Measurements from ENCODE around the gene NECAB2.
A peak's percentile ranks its signal among the peaks of the same experiment; 100 is the strongest.

Gene NECAB2

DNA sequence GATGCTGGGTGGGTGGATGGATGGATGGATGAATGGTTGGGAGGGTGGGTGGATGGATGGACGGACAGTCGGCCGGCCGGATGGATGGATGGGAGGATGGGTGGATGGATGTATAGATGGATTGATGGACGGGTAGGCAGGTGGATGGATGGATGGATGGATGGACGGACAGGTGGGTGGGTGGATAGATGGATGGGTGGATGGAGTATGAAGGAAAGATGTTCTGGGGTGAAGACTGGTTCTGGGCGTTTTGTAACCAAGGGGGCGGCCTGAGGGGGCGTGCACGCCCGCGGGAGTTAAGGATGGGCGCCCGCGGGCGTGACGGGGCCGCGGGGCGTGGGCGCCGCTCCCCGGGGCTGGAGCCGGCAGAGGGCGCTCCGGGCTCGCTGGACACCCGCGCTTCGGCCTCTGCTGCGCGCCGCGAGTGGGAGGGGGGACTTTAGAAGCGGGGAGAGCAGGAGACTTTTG, at the start of gene NECAB2:
Gene NECAB2, plus strand, starts transcription at position 407 of the 468 bp plus-strand sequence. CDS start 405 bp downstream, outside the sequence.
- peak; percentile 58 for TF ChIP-seq CTCF (IDR thresholded peaks at IDR 0.05; ENCODE audit: insufficient read depth, low read length, missing control alignments)
- DNase-seq (ENCODE audit: low read depth, low spot score): no peak
- ChIA-PET POLR2A (no interaction called here), CTCF (no interaction called here)
- H3K4me3 ChIP-seq (ENCODE audit: low read depth, low read length): peak within 1 kb of the TSS; percentile 42

DNA sequence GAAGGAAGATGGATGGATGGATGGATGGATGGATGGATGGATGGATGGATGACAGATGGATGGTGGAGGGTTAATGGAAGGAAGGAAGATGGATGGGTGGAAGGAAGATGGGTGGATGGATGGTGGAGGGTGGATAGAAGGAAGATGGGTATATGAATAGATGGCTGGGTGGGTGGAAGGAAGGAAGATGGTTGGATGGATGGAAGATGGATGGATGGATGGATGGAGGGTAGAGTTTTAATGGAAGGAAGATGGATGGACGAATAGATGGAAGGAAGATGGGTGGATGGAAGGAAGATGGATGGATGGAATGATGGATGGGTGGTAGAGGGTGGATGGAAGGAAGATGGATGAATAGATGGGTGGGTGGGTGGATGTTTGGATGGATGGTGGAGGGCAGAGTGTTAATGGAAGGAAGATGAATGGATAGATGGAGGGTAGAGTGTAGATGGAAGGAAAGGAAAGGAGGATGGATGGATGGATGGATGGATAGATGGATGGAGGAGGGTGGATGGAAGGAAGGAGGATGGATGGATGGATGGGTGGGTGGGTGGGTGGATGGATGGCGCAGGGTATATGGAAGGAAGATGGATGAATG, 47.1 kb upstream of the NECAB2 start:
- TF ChIP-seq CTCF (IDR thresholded peaks at IDR 0.05; ENCODE audit: insufficient read depth, low read length, missing control alignments): no peak
- POLR2A ChIA-PET: no interaction called here
- CTCF ChIA-PET: interaction anchor here (15.1 kb wide), 1 partner anchor 146 kb away, joined by 175 read pairs; no protein-coding TSS in a partner anchor
- no peak for DNase-seq (ENCODE audit: low read depth, low spot score)
- H3K4me3 ChIP-seq (ENCODE audit: low read depth, low read length): no peak overlapping the region

DNA sequence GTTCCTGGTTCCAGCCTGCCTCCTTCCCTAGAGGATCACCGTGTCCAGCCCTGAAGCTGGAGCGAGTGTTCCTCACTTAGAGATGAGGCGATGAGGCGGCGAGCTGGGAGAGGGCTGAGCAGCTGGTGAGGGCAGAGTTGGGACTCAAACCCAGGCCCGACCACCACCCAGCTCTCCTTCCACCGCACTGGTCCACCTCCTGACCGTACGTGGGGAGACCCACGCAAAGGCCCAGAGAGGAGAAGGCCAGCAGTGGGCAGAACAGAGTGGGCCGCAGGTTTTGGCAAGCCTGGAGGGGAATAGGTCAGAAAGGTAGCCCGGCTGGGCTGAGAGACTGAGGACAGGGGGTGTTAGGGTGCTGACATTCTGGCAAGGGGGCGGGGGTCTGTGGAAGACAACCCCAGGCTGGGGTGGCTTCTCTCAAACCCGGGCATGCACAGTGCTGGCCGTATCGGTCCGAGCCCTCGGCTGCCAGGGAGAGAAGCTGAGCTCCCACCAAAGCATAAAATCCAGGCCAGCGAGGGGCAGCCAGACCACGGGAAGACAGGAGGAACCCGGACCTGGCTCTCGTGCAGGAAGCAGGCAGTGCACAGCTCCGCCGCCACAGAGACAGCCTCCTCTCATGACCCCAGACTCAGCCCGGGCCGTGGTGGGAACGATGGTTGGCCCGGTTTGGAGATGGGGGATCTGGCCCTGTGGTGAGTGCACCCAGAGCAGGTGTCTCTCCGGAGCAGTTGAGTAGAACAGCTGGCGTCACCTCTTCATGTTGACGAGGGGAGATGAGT, 44.3 kb upstream of the NECAB2 start:
- CTCF ChIA-PET: interaction anchor here (1.2 to 15.1 kb wide), 6 partner anchors 10 to 143 kb away, joined by 3 to 175 read pairs (median 7); partner anchors contain the start of gene OSGIN1
- POLR2A ChIA-PET: no interaction called here
- no peak for TF ChIP-seq CTCF (IDR thresholded peaks at IDR 0.05; ENCODE audit: insufficient read depth, low read length, missing control alignments)
- no peak for DNase-seq (ENCODE audit: low read depth, low spot score)
- H3K4me3 ChIP-seq (ENCODE audit: low read depth, low read length): no peak overlapping the region

DNA sequence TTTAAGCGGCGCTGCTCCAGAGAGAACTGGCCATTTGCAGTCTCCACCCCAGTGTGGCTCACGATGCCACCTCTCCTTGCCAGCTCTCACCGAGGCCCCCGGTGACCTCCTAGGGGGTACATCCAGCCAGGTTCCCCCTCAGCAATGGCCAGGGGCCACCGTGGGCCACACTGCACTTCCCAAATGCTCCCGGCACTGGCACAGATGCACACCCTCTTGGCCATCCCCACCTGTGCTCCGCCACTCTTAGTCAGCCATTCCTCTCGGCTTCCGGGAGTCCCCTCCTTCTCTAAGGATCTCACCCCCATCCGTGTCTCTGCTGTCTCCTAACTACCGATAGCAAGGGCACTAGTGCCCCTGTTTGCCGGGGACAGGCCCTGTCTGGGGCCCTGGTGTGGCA, 43.4 kb upstream of the NECAB2 start:
- H3K4me3 ChIP-seq (ENCODE audit: low read depth, low read length): no peak overlapping the region
- ChIA-PET CTCF (interaction anchor here (1.2 to 15.1 kb wide), 7 partner anchors 9 to 142 kb away, joined by 4 to 175 read pairs (median 7); partner anchors contain the start of genes OSGIN1 and SLC38A8), POLR2A (no interaction called here)
- TF ChIP-seq CTCF (IDR thresholded peaks at IDR 0.05; ENCODE audit: insufficient read depth, low read length, missing control alignments): no peak
- no peak for DNase-seq (ENCODE audit: low read depth, low spot score)

GRCh38 chr16:83925095-83925905, 42.7 kb upstream of the NECAB2 start:
- TF ChIP-seq CTCF (IDR thresholded peaks at IDR 0.05; ENCODE audit: insufficient read depth, low read length, missing control alignments): no peak
- ChIA-PET POLR2A (no interaction called here), CTCF (interaction anchor here (0.8 to 15.1 kb wide), 12 partner anchors 9 to 141 kb away, joined by 3 to 175 read pairs (median 10); partner anchors contain the start of genes MLYCD, OSGIN1 and SLC38A8)
- H3K4me3 ChIP-seq (ENCODE audit: low read depth, low read length): no peak overlapping the region
- DNase-seq (ENCODE audit: low read depth, low spot score): no peak
